H1 (cell line): Measurements from ENCODE around the gene NINJ2. TPM values are rescaled to one million over a fixed set of nuclear protein-coding genes. Genes with fewer than 3 reads are reported as not detected.

Source experiments
- EP300 ChIP-seq, 2 experiments: IDR thresholded peaks; 1 replicate in 1 of 2; 2 replicates in 1 of 2; pipeline ENCODE4 v1.6.1; 2011 to 2012; ENCODE audit warnings: low read depth in 2 of 2, low read length in 2 of 2, mild to moderate bottlenecking in 2 of 2, borderline replicate concordance in 1 of 2, inconsistent platforms in 1 of 2, moderate library complexity in 1 of 2
- JUN ChIP-seq: IDR thresholded peaks from 2 replicates; pipeline ENCODE4 v1.6.1; 2011; ENCODE audit warnings: low read depth, mild to moderate bottlenecking, improper control_type of control experiment, low read length
- polyA plus RNA-seq, 7 experiments: library from polyadenylated mRNA; depleted of rRNA in 3 of 7; stranded (reverse) in 5 of 7; unstranded in 2 of 7; fragments of >200 nt in 5 of 7; fragments of 200-250 nt in 2 of 7; gene quantifications; 1 replicate in 5 of 7; 2 replicates in 1 of 7; 4 replicates in 1 of 7; pipeline versions ENCODE4 v1.2.1 to v1.2.3, GENCODE V29; 2011 to 2013; ENCODE audit warnings: missing spikeins in 2 of 7, mixed read lengths in 2 of 7
- total RNA-seq: library from RNA; stranded (reverse); fragmentation: NEBNext Ultra II Directional; extraction: Animal tissue kit (Norgen Biotek cat#: 25700); gene quantifications from 2 replicates; pipeline ENCODE4 v1.2.1, GENCODE V29; 2021
- TF ChIP-seq, protein P1 (sequence below): IDR thresholded peaks from 2 replicates; pipeline ENCODE4 v1.6.1; 2011; ENCODE audit warnings: low read depth, mild to moderate bottlenecking, low read length; ENCODE audit not compliant: insufficient read depth

The NINJ2 gene
- total and polyA plus RNA-seq, 2 of the 8 experiments (the other 6 are each of a cell fraction or from before 2014, with no cell fraction given), result 1.4 TPM; not detected in 1

DNA sequence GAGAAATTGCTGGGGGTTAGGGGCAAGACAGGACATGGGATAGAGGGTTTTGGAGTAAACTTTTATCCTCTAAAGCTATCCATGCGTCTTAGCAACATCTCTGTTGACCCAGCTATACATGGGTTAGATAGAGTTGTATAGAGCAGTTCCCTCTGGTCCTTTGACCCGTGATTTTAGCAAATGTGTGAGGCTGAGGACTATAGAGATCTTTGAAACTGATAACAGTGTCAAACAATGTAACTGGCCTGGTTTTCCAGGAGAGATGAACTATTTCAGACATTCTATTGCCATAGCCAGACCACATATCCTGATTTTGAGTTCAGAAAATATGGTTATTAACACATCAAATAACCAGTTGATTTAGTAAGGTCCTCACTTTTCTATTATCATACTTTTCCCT, 143.1 kb downstream of the NINJ2 start (continued):
- TF ChIP-seq JUN (no peak), EP300 (IDR thresholded peaks at IDR 0.05; ENCODE audit: borderline replicate concordance in 1 of 2, low read depth in 2 of 2, low read length in 2 of 2) (no peak)
- TF ChIP-seq, protein P1, sequence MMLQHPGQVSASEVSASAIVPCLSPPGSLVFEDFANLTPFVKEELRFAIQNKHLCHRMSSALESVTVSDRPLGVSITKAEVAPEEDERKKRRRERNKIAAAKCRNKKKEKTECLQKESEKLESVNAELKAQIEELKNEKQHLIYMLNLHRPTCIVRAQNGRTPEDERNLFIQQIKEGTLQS, result no peak
